Prostate gland (tissue), 2 donors: ENCODE measurements around the gene SH2D4B. TPM values are rescaled to one million over a fixed set of nuclear protein-coding genes. Genes with fewer than 3 reads are reported as not detected.

ENCODE experiments used
- DNase-seq: peaks from one replicate; pipeline ENCODE4 v3.0.0-alpha.2; 2019; ENCODE audit warnings: low spot score
- H3K27ac ChIP-seq, 2 donors: fragments of 200-600 bp; sonication (generic); 2 replicates each; pipeline ENCODE4 v1.5.1; 2017 to 2019
- H3K27me3 ChIP-seq: fragments of 200-600 bp; sonication (generic); replicated peaks from 2 replicates; pipeline ENCODE4 v1.5.1; 2019; ENCODE audit not compliant: insufficient read depth
- H3K36me3 ChIP-seq, 2 donors: fragments of 200-600 bp; sonication (generic); 1 replicate in 1 of 2; 2 replicates in 1 of 2; pipeline versions ENCODE4 v1.5.1 to v1.8.1; 2017 to 2019
- H3K4me1 ChIP-seq: fragments of 200-600 bp; sonication (generic); replicated peaks from 2 replicates; pipeline ENCODE4 v1.5.1; 2019
- H3K4me3 ChIP-seq, 2 donors: fragments of 200-600 bp; sonication (generic); 2 replicates each; pipeline ENCODE4 v1.5.1; 2017 to 2019
- H3K9me3 ChIP-seq: fragments of 200-600 bp; sonication (generic); 2 replicates; pipeline ENCODE4 v1.5.1; 2017
- POLR2A ChIP-seq: fragments of 450-650 bp; IDR thresholded peaks from one replicate; pipeline ENCODE4 v1.6.1; 2016; ENCODE audit warnings: antibody characterized with exemption, mild to moderate bottlenecking
- POLR2AphosphoS5 ChIP-seq: sonication (generic); formaldehyde crosslinking; IDR thresholded peaks from one replicate; pipeline ENCODE4 v1.6.1; 2017; ENCODE audit warnings: antibody characterized with exemption
- WGBS: methylation state at CpG from one replicate; pipeline ENCODE4 v1.1.5; 2018; 5-methylcytosine and 5-hydroxymethylcytosine counted together
- intact Hi-C: fragments of 100-400 bp; cut with DNase I; formaldehyde crosslinking; loops from one replicate; pipeline ENCODE4 v1.14.2; 2022
- total RNA-seq, 2 donors: library from RNA; depleted of rRNA; stranded (reverse); fragments of >200 nt; gene quantifications; one replicate each; pipeline ENCODE4 v1.1.0, GENCODE V29; 2016
- TF ChIP-seq, protein P1 (sequence below), 4 experiments: fragments of 200-600 bp in 2 of 4; fragments of 450-650 bp in 2 of 4; sonication (generic) in 2 of 4; IDR thresholded peaks; 1 replicate in 3 of 4; 2 replicates in 1 of 4; pipeline ENCODE4 v1.5.1; 2016 to 2019; ENCODE audit warnings: antibody characterized with exemption in 4 of 4, mild to moderate bottlenecking in 2 of 4, moderate library complexity in 2 of 4

The SH2D4B gene
- total RNA-seq, 2 donors from 2014 or later: 0.40 TPM; not detected in 1

DNA sequence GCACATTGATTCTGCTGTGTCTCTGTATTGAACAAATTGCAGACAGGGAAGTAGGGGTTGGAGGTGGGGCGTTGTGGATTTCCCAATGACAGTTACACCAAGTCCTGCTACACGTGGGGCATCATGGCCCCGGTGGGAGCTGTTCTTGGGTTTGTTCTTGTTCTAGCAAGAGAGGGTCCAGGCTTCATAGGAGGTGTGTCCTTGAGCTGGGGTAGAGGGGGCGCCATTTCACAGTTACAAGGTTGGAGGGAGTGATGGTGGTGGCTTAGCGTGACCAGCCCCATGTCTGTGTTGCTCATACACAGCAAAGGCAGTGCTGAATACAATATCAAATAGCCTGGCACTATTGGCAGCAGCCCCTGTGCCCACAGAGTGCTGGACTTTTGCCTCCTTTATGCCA lies 15.7 kb downstream of the SH2D4B start:
- H3K4me1 ChIP-seq: no peaks in the 10 kb centered on the region
- DNase-seq: no peak
- intact Hi-C loops: no loop called here

DNA sequence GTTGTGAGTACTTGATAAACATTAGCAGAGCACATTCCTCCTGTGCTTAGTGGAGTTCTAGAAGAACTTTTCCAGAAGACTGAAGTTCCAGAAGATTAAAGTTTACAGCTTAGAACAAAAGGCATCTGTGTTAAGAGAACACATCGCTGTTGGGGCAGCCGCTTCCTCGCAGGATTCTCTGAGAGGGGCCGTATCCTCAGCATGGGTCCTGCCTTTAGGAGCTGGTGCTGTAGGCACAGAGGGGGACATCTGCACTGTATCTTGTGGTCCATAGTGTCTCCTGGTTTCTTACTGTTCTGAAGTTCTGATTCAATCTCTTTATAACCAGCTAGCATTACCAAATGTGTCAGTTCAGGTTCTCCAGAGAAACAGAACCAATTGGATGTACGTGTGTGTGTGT lies 16.3 kb downstream of the SH2D4B start:
- no peak for TF ChIP-seq POLR2A
- TF ChIP-seq POLR2AphosphoS5: no peak
- TF ChIP-seq, protein P1, sequence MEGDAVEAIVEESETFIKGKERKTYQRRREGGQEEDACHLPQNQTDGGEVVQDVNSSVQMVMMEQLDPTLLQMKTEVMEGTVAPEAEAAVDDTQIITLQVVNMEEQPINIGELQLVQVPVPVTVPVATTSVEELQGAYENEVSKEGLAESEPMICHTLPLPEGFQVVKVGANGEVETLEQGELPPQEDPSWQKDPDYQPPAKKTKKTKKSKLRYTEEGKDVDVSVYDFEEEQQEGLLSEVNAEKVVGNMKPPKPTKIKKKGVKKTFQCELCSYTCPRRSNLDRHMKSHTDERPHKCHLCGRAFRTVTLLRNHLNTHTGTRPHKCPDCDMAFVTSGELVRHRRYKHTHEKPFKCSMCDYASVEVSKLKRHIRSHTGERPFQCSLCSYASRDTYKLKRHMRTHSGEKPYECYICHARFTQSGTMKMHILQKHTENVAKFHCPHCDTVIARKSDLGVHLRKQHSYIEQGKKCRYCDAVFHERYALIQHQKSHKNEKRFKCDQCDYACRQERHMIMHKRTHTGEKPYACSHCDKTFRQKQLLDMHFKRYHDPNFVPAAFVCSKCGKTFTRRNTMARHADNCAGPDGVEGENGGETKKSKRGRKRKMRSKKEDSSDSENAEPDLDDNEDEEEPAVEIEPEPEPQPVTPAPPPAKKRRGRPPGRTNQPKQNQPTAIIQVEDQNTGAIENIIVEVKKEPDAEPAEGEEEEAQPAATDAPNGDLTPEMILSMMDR (IDR thresholded peaks at IDR 0.05): no peak
- H3K9me3 ChIP-seq: no peaks in the 10 kb centered on the region
- no peaks in the 10 kb centered on the region for H3K4me1 ChIP-seq
- WGBS: 69% methylated on average over 5 of the region's 5 CpGs
- no peak overlapping the region for H3K4me3 ChIP-seq
- H3K36me3 ChIP-seq: no peaks in the 10 kb centered on the region
- H3K27ac ChIP-seq: no peak overlapping the region
- H3K27me3 ChIP-seq: no peaks in the 10 kb centered on the region
- DNase-seq: no peak
- intact Hi-C loops: no loop called here

More for the DNA sequence above, 15.7 kb downstream of the SH2D4B start:
- H3K9me3 ChIP-seq: no peaks in the 10 kb centered on the region
- H3K27ac ChIP-seq: no peak overlapping the region
- TF ChIP-seq POLR2AphosphoS5 (no peak), POLR2A (no peak)
- TF ChIP-seq, protein P1 (IDR thresholded peaks at IDR 0.05): no peak
- WGBS: 87% methylated on average over 5 of the region's 5 CpGs
- no peak overlapping the region for H3K4me3 ChIP-seq
- no peaks in the 10 kb centered on the region for H3K36me3 ChIP-seq
- no peaks in the 10 kb centered on the region for H3K27me3 ChIP-seq

DNA sequence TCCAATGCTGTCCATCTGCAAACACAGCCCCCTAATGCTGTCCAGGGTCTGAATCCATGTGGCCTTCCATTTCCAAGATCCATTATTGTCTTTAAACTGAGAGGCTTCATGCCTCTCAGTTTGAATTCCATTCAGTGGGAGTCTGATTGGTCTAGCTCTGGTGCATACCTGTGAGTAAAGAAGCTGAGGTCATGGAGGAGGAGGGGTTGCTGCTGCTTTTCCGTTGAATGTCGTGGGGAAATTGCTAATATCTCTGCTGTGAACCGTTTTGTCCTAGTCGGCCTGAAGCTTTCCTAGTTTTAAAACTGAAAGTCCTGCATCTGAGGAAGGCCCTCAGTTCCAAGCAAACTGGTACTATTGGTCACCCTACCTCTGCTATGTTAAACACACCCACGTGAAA lies 17.7 kb downstream of the SH2D4B start:
- H3K27ac ChIP-seq: no peak overlapping the region
- 69% methylated on average over 5 of the region's 5 CpGs for WGBS
- no peak for DNase-seq
- no peaks in the 10 kb centered on the region for H3K36me3 ChIP-seq
- H3K27me3 ChIP-seq: no peaks in the 10 kb centered on the region
- no peak overlapping the region for H3K4me3 ChIP-seq
- no peaks in the 10 kb centered on the region for H3K4me1 ChIP-seq
- TF ChIP-seq, protein P1 (IDR thresholded peaks at IDR 0.05): no peak
- TF ChIP-seq POLR2A: no peak
- TF ChIP-seq POLR2AphosphoS5: no peak
- intact Hi-C loops: no loop called here
- H3K9me3 ChIP-seq: no peaks in the 10 kb centered on the region

DNA sequence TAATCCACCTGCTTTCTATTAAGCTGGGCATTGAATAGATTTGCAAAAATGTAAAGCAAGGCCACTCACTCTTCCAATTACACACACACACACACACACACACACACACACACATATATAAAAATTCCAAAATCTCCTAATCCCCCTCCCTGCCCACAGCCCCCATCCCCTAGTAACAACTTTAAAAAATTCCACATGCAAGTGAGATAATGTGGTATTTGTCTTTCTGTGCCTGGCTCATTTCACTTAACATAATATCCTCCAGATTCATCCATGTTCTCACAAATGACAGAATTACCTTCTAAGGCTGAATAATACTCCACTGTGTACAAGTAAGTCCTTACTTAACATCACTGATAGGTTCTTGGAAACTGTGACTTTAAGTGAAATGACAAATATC lies 24.2 kb downstream of the SH2D4B start:
- Histone ChIP-seq H3K4me3 (no peak overlapping the region), H3K36me3 (no peaks in the 10 kb centered on the region), H3K9me3 (no peaks in the 10 kb centered on the region), H3K4me1 (no peaks in the 10 kb centered on the region), H3K27me3 (no peaks in the 10 kb centered on the region), H3K27ac (no peak overlapping the region)
- TF ChIP-seq, protein P1 (IDR thresholded peaks at IDR 0.05): no peak
- intact Hi-C loops: no loop called here
- no peak for DNase-seq

DNA sequence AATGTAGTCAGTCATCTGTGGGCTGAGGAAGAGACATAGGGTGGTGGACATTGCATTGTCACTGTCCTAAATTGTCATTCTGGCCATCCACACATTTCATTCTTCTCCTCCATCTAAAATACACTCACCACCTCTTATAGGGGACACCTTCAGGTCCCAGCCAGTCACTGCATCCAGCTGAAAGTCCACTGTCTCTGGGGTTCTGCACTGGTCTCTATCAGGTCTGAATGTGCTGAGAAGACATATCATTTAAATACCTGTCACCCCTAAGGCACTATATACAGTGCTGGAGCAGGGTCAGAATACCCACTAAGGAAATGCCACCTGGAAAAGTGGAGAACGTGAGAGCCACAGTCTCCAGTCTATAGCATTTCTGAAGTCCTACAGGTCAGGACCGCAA lies 29.6 kb downstream of the SH2D4B start:
- no peaks in the 10 kb centered on the region for H3K36me3 ChIP-seq
- WGBS: 94% methylated on average over 2 of the region's 2 CpGs
- no peak overlapping the region for H3K4me3 ChIP-seq
- TF ChIP-seq POLR2A: no peak
- TF ChIP-seq POLR2AphosphoS5: no peak
- TF ChIP-seq, protein P1 (IDR thresholded peaks at IDR 0.05): no peak
- H3K4me1 ChIP-seq: no peaks in the 10 kb centered on the region
- no peak overlapping the region for H3K27ac ChIP-seq
- H3K27me3 ChIP-seq: no peaks in the 10 kb centered on the region
- intact Hi-C loops: no loop called here
- no peaks in the 10 kb centered on the region for H3K9me3 ChIP-seq
- no peak for DNase-seq
